NT2/D1 (cell line): ENCODE data around the gene FARS2.
"Not testable (repeated sequence)": the region's sequence is repeated elsewhere in the genome, so short reads cannot be mapped to it uniquely, and the experiment has no call there.

Source experiments
- DNase-seq: peaks from one replicate; pipeline ENCODE4 v3.0.0-alpha.2; 2011; ENCODE audit warnings: low read depth, low spot score
- H3K27me3 ChIP-seq: 2 replicates; pipeline ENCODE4 v1.6.0; 2011; ENCODE audit warnings: mild to moderate bottlenecking; ENCODE audit not compliant: insufficient read length, insufficient read depth
- H3K36me3 ChIP-seq: 2 replicates; pipeline ENCODE4 v1.6.1; 2011; ENCODE audit warnings: mild to moderate bottlenecking, low read length, mixed read lengths; ENCODE audit not compliant: insufficient read depth, insufficient read length
- H3K4me1 ChIP-seq: 2 replicates; pipeline ENCODE4 v1.5.1; 2011; ENCODE audit not compliant: insufficient read depth, insufficient read length
- H3K4me3 ChIP-seq: 2 replicates; pipeline ENCODE4 v1.5.1; 2011; ENCODE audit warnings: low read depth; ENCODE audit not compliant: insufficient read length
- H3K9ac ChIP-seq: 2 replicates; pipeline ENCODE4 v1.6.0; 2011; ENCODE audit warnings: low read depth; ENCODE audit not compliant: insufficient read length
- H3K9me3 ChIP-seq: 2 replicates; pipeline ENCODE4 v1.5.1; 2011; ENCODE audit warnings: mild to moderate bottlenecking, low read length; ENCODE audit not compliant: insufficient read depth
- SUZ12 ChIP-seq: IDR thresholded peaks from 2 replicates; pipeline ENCODE4 v1.6.1; 2011; ENCODE audit not compliant: insufficient read length, insufficient read depth; ENCODE audit errors: extremely low read depth
- YY1 ChIP-seq: IDR thresholded peaks from 2 replicates; pipeline ENCODE4 v1.6.1; 2011; ENCODE audit not compliant: insufficient read length, insufficient read depth
- ZNF274 ChIP-seq: IDR thresholded peaks from 2 replicates; pipeline ENCODE4 v1.6.1; 2011; ENCODE audit warnings: mild to moderate bottlenecking, low read depth, low read length

Gene FARS2

DNA sequence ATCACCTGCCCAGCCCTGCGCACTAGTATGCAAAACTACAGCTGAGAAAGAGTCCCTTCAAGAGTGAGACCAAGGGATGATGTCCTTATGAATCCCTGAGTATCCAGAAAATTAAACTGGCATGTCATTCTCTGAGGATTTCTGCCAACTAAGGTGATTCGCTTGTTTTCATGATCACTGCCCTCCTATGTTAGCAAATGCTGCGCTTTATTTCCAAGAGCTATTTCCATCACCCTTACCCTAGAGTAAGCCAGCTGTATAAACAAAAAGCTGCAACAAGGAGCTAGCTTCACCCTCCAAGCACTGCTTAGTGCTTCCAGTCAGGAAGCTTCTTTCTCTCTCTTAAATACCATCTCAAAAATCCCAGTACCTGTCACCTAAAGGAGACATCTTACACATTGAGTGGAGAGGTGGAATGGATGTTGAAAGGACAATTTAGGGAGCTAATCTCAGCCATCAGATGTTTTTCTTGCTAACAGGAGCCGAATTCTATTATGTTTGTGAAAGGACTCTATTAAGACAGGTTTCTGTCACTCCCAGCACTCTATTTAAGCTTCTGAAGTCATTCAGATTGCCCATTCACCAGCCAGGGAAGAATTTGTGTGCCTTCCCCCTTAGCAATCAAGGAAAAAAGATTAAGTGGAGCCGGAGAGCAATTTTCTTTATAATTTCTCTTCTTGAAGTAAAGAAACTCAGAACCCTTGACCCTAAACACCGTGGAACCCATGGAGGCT lies 423.2 kb downstream of the FARS2 start:
- H3K9me3 ChIP-seq = no peaks in the 10 kb centered on the region
- H3K4me3 ChIP-seq = no peak overlapping the region
- no peaks in the 10 kb centered on the region for H3K36me3 ChIP-seq
- no peaks in the 10 kb centered on the region for H3K4me1 ChIP-seq
- DNase-seq = no peak
- H3K9ac ChIP-seq = no peak overlapping the region
- no peaks in the 10 kb centered on the region for H3K27me3 ChIP-seq
- no peak for TF ChIP-seq ZNF274
- no peak for TF ChIP-seq YY1
- no peak for TF ChIP-seq SUZ12

DNA sequence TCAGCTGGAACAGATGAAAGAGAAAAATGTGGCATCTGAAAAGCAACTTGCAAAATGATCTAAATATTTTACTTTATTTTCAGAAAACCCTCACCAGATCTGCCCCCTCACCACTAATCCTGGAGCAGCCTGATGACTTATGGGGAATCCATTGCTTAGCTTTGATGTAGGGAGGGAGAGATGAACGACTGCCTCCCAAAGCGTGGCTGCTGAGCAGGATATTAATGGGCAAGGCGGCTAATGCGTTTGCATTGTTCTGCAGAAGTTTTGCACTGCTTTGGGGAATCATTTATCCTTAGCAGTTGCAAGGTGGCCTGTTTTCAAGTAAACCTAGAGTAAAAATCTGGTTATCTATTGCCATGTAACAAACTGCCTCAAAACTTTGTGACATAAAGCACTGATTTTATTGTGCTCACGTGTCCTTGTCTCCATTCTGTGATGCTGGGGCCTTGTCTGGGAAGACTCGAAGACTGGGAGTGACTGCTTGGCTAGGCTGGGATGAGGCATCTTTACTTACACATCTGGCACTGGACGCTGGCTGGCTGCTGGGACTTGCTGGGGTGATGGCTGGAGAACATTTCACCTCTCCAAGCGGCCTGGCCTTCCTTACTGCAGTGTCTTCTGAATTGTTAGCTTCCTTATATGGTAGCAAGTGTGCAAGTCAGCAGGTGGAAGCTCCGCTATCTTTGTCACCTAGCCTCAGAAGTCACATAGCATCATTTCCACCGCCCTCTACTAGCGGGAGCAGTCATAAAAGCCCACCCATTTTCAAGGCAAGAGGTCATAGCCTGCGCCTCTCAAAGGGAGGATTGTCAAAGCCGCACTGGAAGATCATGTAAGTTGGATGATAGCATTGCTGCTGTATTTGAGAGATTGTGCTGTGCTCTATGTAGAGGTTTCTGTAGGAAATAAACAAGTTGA lies 432.2 kb downstream of the FARS2 start:
- no peaks in the 10 kb centered on the region for H3K4me1 ChIP-seq
- no peak for TF ChIP-seq YY1
- no peak for TF ChIP-seq SUZ12
- no peak for TF ChIP-seq ZNF274
- no peak for DNase-seq
- peaks cover 12% of the 10 kb centered on the region for H3K9me3 ChIP-seq
- no peaks in the 10 kb centered on the region for H3K36me3 ChIP-seq
- H3K27me3 ChIP-seq = no peaks in the 10 kb centered on the region
- H3K9ac ChIP-seq = no peak overlapping the region
- H3K4me3 ChIP-seq = no peak overlapping the region

DNA sequence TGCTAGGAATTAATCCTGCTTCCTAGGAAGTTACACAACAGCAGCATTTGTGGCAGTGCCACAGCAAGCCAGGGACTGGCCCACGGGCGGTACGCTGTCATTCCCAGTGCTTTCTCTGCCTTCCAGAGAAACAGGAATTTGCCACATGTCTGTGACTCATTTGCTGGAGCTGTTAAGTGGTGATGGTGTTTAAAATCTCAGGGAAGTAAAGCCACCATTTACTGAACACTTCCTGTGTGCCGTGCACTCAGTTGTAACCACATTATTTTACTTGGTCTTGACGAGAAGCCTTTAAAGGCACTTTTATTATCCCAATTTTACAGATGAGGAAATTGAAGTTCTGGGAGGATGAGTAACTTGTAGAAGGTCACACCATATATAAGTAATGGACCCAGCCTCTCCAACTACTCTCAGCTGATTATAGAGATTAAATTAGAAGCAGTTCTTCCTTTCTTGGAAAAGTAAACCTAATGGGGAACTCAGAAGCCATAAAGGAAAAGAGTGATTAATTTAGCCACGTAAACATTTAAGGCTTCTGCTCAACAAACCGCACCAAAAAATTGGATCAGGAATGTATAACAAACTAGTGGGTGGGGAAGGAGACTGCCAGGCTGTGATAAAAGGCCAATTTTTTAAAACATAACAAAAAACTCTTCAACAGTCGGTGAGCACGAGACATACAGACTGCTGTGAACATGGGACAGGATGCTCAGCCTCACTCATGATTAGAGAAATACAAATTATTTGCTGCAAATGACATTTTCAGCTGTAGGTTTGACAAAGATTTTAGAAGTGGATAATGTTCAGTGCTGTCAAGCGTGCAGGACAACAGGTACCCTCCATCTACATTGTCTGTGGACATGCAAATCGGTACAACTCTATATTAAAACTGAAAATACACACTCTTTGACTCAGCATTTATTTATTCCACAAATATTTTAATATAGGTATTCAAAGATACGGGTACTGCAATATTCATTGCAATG lies 434.2 kb downstream of the FARS2 start:
- no peaks in the 10 kb centered on the region for H3K36me3 ChIP-seq
- H3K9me3 ChIP-seq = peaks cover 12% of the 10 kb centered on the region
- no peak overlapping the region for H3K9ac ChIP-seq
- H3K4me3 ChIP-seq = no peak overlapping the region
- peaks cover 3% of the 10 kb centered on the region for H3K4me1 ChIP-seq
- no peaks in the 10 kb centered on the region for H3K27me3 ChIP-seq
- TF ChIP-seq SUZ12 (no peak), ZNF274 (no peak), YY1 (no peak)
- DNase-seq = no peak

DNA sequence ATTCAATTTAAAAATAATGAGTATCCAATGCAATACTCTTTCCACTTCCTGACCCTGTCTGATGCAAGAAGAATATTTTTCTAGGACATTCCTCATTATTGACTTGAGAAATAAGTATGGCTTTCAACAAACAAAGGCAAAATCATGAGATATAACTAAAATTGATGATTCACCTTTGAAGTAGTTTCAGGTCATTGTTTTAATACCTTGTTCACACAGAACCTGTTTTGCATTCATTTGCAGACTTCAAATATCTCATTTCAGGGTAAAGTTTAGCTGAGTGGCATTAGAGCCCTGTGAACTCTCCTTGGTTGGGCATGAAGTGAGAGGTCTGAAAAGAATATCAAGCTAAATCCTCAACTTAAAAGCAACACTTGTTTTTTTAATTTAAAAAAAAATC lies 436.2 kb downstream of the FARS2 start:
- DNase-seq = no peak
- H3K36me3 ChIP-seq = no peaks in the 10 kb centered on the region
- H3K9me3 ChIP-seq = peaks cover 7% of the 10 kb centered on the region
- TF ChIP-seq YY1 (no peak), SUZ12 (no peak), ZNF274 (no peak)
- H3K4me3 ChIP-seq = no peak overlapping the region
- H3K4me1 ChIP-seq = peaks cover 3% of the 10 kb centered on the region
- no peaks in the 10 kb centered on the region for H3K27me3 ChIP-seq
- H3K9ac ChIP-seq = no peak overlapping the region

DNA sequence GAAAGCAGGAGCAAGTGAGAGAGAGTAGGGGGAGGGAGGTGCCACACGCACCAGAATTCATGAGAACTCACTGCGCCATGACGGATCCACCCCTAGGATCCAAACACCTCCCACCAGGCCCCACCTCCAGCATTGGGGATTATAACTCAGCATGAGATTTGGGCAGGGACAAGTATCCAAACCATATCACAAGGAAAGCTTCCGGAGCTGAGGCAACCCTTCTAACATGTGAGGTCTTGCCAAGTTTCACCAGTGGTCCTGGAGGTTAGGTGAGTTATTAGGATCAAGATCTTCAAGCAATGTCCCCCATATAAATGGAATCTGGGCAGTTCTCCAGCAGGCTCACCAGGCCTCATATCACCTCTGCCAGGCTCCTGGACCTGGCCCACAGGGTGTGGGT lies 437.0 kb downstream of the FARS2 start:
- Histone ChIP-seq H3K4me3 (no peak overlapping the region), H3K4me1 (peaks cover 3% of the 10 kb centered on the region), H3K9me3 (no peaks in the 10 kb centered on the region), H3K27me3 (no peaks in the 10 kb centered on the region), H3K9ac (no peak overlapping the region), H3K36me3 (no peaks in the 10 kb centered on the region)
- TF ChIP-seq SUZ12 (no peak), YY1 (no peak), ZNF274 (no peak)
- no peak for DNase-seq

DNA sequence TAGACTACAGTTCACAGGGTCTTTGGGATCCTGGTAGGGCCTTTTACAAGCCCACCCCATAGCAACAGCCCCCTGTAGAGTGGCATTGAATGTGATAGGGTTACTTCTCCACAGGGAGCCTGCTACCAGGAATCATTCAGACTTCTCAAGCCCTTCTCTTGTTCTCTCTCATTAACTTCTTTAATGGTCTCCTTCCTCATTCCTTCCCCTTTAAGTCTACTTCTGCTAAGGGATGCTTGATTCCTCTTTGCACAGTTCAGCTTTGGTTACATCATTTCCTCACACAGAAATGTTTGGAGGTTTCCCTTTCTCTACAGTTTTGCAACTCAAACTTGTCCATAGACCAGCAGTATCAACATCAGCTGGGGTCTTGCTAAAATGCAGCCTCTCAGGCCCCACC lies 437.8 kb downstream of the FARS2 start:
- H3K4me1 ChIP-seq, H3K27me3 ChIP-seq, H3K9me3 ChIP-seq, DNase-seq, H3K4me3 ChIP-seq, H3K9ac ChIP-seq, H3K36me3 ChIP-seq: not testable (repeated sequence)

DNA sequence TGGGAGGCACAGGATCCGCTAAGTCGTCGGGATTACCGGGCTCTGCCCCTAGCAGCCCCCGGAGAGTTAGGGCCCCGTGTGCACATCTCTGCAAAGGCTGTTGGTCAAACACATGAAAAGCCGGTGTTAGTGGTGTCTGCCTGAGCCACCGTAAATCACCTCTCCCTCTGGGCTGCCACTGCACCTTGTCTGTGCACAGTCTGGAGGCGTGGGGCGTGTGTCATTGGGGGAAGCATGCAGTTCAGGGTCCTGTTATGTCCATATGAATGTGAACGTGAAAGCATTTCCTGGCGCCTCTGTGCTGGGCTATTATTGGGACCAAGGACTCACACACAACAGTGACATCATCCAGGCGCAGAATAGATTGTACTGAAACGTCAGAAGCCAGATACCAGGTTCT lies 439.9 kb downstream of the FARS2 start:
- no peak for DNase-seq
- Histone ChIP-seq H3K27me3 (no peaks in the 10 kb centered on the region), H3K9ac (no peak overlapping the region), H3K4me1 (peaks cover 3% of the 10 kb centered on the region), H3K36me3 (no peaks in the 10 kb centered on the region), H3K9me3 (no peaks in the 10 kb centered on the region), H3K4me3 (no peak overlapping the region)
- TF ChIP-seq YY1 (no peak), ZNF274 (no peak), SUZ12 (no peak)
